T-helper 17 cell (primary cell): ENCODE measurements around the gene OSBPL10. TPM values are rescaled to one million over a fixed set of nuclear protein-coding genes. Genes with fewer than 3 reads are reported as not detected.

Source experiments
- ATAC-seq: fragments of 150-1000 bp; cut with Tn5 transposase; 2 replicates; pipeline ENCODE4 v1.10.0; 2021; ENCODE audit warnings: mild to moderate bottlenecking, moderate library complexity
- DNase-seq, 3 donors: peaks; one replicate each; pipeline versions ENCODE4 v3.0.0 to v3.0.0-alpha.2; 2020 to 2021
- H3K9me3 ChIP-seq: one replicate; pipeline ENCODE4 v1.7.0; 2013; ENCODE audit warnings: low read length, mild to moderate bottlenecking; ENCODE audit not compliant: control insufficient read depth, poor library complexity, severe bottlenecking
- H3K27ac Mint-ChIP-seq: one replicate; pipeline ENCODE4 v1.8.0; 2022; ENCODE audit warnings: mild to moderate bottlenecking, moderate library complexity, mixed read lengths
- H3K27me3 Mint-ChIP-seq: one replicate; pipeline ENCODE4 v1.8.0; 2022; ENCODE audit warnings: mixed read lengths
- H3K36me3 Mint-ChIP-seq: one replicate; pipeline ENCODE4 v1.8.0; 2022; ENCODE audit warnings: low read depth, mixed read lengths
- H3K4me1 Mint-ChIP-seq: one replicate; pipeline ENCODE4 v1.8.0; 2022; ENCODE audit warnings: mild to moderate bottlenecking, mixed read lengths
- H3K4me3 Mint-ChIP-seq: one replicate; pipeline ENCODE4 v1.8.0; 2022; ENCODE audit warnings: mild to moderate bottlenecking, moderate library complexity, mixed read lengths
- total RNA-seq, 4 donors: library from RNA in 2 of 4; stranded (reverse) in 2 of 4; gene quantifications; one replicate each; pipeline ENCODE4 v1.2.3 and lab custom pipeline; 2022 to 2026

The OSBPL10 gene
- total RNA-seq, 2 donors from 2014 or later = 8.5 TPM; not detected in 1

DNA sequence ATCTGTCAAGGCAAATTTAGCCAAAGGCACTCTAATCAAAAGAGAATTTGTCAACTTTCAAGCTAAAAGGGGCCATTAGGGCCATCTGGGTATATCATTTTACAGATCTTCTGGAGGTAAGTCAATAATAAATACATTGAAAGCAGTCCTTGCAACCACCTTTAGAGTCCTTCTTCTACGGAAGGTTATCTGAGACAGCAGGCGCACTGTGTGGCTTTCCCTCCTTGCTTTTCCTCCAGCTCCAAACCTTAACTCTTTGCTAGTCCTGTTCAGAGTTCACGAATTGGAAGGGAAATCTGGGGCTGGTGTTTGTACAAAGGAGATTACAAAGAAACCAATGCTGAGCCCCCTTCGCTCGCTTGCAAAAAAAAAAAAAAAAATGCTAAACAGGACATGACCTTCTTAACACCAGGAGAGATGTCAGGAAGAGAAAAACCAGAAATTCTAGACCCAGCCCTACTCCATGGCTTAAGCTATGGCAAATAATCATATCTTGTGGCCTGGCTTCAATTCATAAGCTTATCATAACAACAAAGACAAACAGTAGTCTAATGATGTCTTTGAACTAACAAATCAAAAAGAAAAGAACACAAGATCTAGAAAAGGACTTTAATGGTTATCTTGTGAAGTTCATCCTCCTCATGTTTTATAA is 232.7 kb downstream of the OSBPL10 start:
- Mint-ChIP-seq H3K27me3 (peaks cover 9% of the 10 kb centered on the region), H3K36me3 (no peaks in the 10 kb centered on the region), H3K27ac (no peak overlapping the region), H3K4me1 (no peaks in the 10 kb centered on the region), H3K4me3 (no peak overlapping the region)
- no peak for ATAC-seq
- DNase-seq = no peak
- H3K9me3 ChIP-seq = no peaks in the 10 kb centered on the region

DNA sequence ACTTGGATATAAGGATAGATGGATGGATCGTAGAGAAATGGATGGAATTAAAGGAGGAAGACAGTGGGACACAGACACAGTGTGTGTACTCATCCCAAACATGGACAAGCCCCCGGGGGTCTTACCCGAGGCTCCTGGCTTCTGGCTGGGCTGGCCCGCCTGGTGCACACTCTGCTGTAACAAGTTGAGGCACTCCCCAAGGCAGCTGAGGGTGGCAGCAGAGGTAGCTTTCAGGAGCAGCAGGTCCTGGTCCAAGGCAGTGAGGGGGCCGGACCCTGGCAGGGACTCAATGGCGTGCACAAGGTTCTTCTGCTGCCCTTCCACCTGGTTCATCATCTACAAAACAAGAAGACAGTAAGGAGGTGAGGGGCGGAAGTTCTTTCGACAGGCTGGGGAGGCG is 233.3 kb downstream of the OSBPL10 start:
- Mint-ChIP-seq H3K4me3 (no peak overlapping the region), H3K4me1 (no peaks in the 10 kb centered on the region), H3K27me3 (peaks cover 11% of the 10 kb centered on the region), H3K36me3 (no peaks in the 10 kb centered on the region), H3K27ac (no peak overlapping the region)
- ATAC-seq (no peak), DNase-seq (no peak)
- H3K9me3 ChIP-seq = no peaks in the 10 kb centered on the region

GRCh38 chr3:31744913-31745312 is 236.1 kb downstream of the OSBPL10 start:
- Mint-ChIP-seq H3K4me1 (no peaks in the 10 kb centered on the region), H3K27ac (no peak overlapping the region), H3K36me3 (no peaks in the 10 kb centered on the region), H3K4me3 (no peak overlapping the region), H3K27me3 (peaks cover 11% of the 10 kb centered on the region)
- DNase-seq = no peak
- no peaks in the 10 kb centered on the region for H3K9me3 ChIP-seq
- ATAC-seq = no peak

DNA sequence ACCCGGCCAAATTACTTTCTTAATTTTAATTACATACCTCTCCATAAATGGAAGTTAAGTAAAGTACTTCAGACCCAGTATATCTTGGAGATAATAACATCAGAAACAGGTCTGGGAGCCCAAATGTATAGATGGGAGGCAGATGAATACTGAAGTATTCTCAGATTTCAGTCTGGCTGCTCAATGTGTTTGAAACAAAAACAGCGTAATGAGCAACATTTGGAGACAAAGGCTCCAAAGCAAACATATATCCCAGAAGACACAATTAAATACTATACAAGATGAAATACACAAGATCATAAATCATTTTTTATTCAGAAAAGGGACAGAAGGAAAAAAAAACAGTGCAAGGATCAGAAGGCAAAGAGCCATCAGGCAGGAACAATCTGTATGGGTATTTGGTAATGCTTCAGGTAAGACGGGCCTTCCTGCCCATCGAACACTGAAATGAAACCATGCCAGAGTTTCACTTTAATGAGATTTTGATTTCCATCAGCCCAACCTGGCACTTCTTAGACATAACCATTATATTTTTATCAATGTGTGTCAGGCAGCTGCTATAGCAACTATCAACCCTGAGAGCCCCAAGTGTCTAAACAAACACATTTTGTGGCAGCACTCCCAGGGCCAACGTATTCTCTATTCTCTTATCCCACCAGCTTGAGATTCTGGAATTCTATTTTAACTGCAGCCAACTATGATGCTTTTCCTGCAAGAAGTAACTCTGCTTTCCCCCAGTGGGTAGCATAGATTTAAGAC is 237.6 kb downstream of the OSBPL10 start:
- Mint-ChIP-seq H3K4me3 (no peak overlapping the region), H3K27ac (no peak overlapping the region), H3K36me3 (no peaks in the 10 kb centered on the region)

GRCh38 chr3:31740397-31740796 is 240.7 kb downstream of the OSBPL10 start:
- no peak for ATAC-seq
- Mint-ChIP-seq H3K4me1 (no peaks in the 10 kb centered on the region), H3K27me3 (peaks cover 35% of the 10 kb centered on the region), H3K27ac (no peak overlapping the region), H3K4me3 (no peak overlapping the region), H3K36me3 (no peaks in the 10 kb centered on the region)
- no peak for DNase-seq
- H3K9me3 ChIP-seq = peaks cover 2% of the 10 kb centered on the region

More for the DNA sequence above, 237.6 kb downstream of the OSBPL10 start:
- no peaks in the 10 kb centered on the region for H3K9me3 ChIP-seq
- DNase-seq = no peak
- H3K27me3 Mint-ChIP-seq = peaks cover 11% of the 10 kb centered on the region
- ATAC-seq = no peak
- H3K4me1 Mint-ChIP-seq = no peaks in the 10 kb centered on the region

GRCh38 chr3:31738412-31738811 is 242.7 kb downstream of the OSBPL10 start:
- Mint-ChIP-seq H3K4me3 (no peak overlapping the region), H3K36me3 (no peaks in the 10 kb centered on the region), H3K27me3 (peaks cover 30% of the 10 kb centered on the region), H3K27ac (no peak overlapping the region), H3K4me1 (no peaks in the 10 kb centered on the region)
- H3K9me3 ChIP-seq = peaks cover 2% of the 10 kb centered on the region
- DNase-seq (no peak), ATAC-seq (no peak)

DNA sequence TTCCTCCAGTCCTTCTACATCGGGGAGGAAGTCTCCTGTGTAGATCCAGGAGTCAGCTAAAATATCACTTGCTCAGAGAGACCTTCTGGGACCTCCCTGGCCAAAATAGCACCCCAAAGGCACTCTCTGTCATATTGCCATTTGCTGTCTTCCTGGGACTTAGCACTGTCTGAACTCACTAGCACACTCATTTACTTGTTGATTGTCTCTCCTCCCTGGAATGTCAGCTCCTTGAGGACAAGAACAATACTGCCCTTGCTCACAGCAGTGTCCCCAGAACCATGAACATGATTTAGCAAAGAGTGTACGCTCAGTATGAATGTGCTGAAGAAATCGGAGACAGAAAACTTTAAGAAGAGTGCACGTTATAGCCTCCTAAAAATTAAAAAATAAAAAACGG is 245.4 kb downstream of the OSBPL10 start:
- Mint-ChIP-seq H3K27me3 (peaks cover 39% of the 10 kb centered on the region), H3K27ac (no peak overlapping the region), H3K4me1 (no peaks in the 10 kb centered on the region)

DNA sequence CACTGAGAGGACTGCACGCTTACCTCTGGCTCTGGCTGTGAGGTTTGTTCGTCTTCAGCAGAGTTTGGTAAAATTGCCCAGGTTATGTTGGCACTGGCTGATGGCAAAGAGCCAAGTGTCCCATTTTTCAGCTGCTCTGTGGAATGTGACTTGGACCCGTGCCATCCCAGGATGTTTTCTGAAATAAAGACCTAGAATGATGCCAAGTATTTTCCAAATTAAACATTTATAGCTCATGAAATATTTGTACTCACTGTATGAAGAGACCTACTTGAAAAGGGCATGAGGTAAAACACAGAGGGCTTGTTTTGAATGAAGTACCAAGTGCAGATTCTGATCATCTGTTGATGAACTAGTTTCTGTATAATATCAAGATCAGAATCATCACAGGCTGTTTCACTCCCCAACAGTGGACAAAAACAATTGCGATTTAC is 247.8 kb downstream of the OSBPL10 start:
- H3K27ac Mint-ChIP-seq = no peak overlapping the region
- ATAC-seq (no peak), DNase-seq (no peak)
- H3K9me3 ChIP-seq = peaks cover 2% of the 10 kb centered on the region
- peaks cover 3% of the 10 kb centered on the region for H3K4me1 Mint-ChIP-seq
- H3K4me3 Mint-ChIP-seq = no peak overlapping the region
- H3K27me3 Mint-ChIP-seq = peaks cover 49% of the 10 kb centered on the region
- peaks cover 2% of the 10 kb centered on the region for H3K36me3 Mint-ChIP-seq

More for the DNA sequence above, 245.4 kb downstream of the OSBPL10 start:
- Mint-ChIP-seq H3K36me3 (peaks cover 2% of the 10 kb centered on the region), H3K4me3 (no peak overlapping the region)
- ATAC-seq (no peak), DNase-seq (no peak)
- peaks cover 2% of the 10 kb centered on the region for H3K9me3 ChIP-seq

- ATAC-seq (no peak), DNase-seq (no peak)
- Mint-ChIP-seq H3K36me3 (peaks cover 2% of the 10 kb centered on the region), H3K4me3 (no peak overlapping the region), H3K27me3 (peaks cover 45% of the 10 kb centered on the region), H3K4me1 (peaks cover 3% of the 10 kb centered on the region), H3K27ac (no peak overlapping the region)
- H3K9me3 ChIP-seq = peaks cover 2% of the 10 kb centered on the region
Observed at GRCh38 chr3:31732548-31732947, 248.5 kb downstream of the OSBPL10 start.

DNA sequence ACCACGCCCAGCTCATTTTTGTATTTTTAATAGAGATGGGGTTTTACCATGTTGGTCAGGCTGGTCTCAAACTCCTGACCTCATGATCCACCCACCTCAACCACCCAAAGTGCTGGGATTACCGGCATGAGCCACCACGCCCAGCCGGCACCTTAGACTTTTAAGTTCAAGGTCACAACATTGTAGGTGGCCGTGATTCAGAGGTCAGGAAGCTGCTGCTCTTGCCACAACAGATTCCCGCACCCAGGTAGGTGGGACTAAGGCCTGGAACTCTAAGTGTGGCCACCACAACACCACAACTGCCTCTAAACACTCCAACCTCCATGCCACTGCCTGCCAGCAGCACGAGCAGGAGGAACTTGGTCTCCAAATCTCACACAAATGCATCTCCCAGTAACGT is 251.5 kb downstream of the OSBPL10 start:
- H3K4me3 Mint-ChIP-seq = no peak overlapping the region
- H3K4me1 Mint-ChIP-seq = peaks cover 3% of the 10 kb centered on the region
- H3K27ac Mint-ChIP-seq = no peak overlapping the region
- H3K9me3 ChIP-seq = no peaks in the 10 kb centered on the region
- DNase-seq (no peak), ATAC-seq (no peak)
- H3K36me3 Mint-ChIP-seq = peaks cover 2% of the 10 kb centered on the region
- H3K27me3 Mint-ChIP-seq = peaks cover 43% of the 10 kb centered on the region

DNA sequence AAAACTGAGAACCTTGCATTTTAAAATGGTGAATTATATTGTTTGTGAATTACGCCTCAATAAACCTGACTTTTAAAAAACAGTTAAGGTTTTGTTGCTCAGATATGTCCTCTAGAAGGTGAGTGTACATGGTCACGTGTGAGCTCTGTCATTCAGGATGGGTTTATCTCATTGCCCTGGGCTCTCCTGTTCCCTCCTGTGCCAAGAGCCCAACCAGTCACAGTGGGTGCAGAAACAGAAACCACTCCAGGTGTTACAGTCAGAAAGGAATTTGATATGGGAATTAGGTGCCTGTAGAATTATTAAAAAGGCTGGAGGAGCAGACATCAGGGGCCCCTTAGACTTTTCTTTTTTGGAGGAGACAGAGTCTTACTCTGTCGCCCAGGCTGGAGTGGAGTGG is 252.0 kb downstream of the OSBPL10 start:
- no peak for ATAC-seq

GRCh38 chr3:31728403-31728802 is 252.7 kb downstream of the OSBPL10 start:
- H3K36me3 Mint-ChIP-seq = peaks cover 2% of the 10 kb centered on the region
- no peak for DNase-seq

More for the DNA sequence above, 252.0 kb downstream of the OSBPL10 start:
- no peak for DNase-seq
- Mint-ChIP-seq H3K4me1 (peaks cover 3% of the 10 kb centered on the region), H3K27me3 (peaks cover 48% of the 10 kb centered on the region), H3K27ac (no peak overlapping the region), H3K36me3 (peaks cover 2% of the 10 kb centered on the region), H3K4me3 (no peak overlapping the region)
- no peaks in the 10 kb centered on the region for H3K9me3 ChIP-seq

GRCh38 chr3:31725976-31726375 is 255.1 kb downstream of the OSBPL10 start:
- Mint-ChIP-seq H3K4me3 (no peak overlapping the region), H3K36me3 (no peaks in the 10 kb centered on the region), H3K27ac (no peak overlapping the region), H3K4me1 (peaks cover 3% of the 10 kb centered on the region), H3K27me3 (peaks cover 48% of the 10 kb centered on the region)
- DNase-seq = no peak
- ATAC-seq = no peak
- H3K9me3 ChIP-seq = no peaks in the 10 kb centered on the region

More at GRCh38 chr3:31728403-31728802, 252.7 kb downstream of the OSBPL10 start:
- H3K9me3 ChIP-seq = no peaks in the 10 kb centered on the region
- no peak for ATAC-seq
- Mint-ChIP-seq H3K4me3 (no peak overlapping the region), H3K4me1 (peaks cover 3% of the 10 kb centered on the region), H3K27me3 (peaks cover 55% of the 10 kb centered on the region), H3K27ac (no peak overlapping the region)
